GM19397 (cell line): Measurements from ENCODE around the gene PRCD.
"Not testable (repeated sequence)": the region's sequence is repeated elsewhere in the genome, so short reads cannot be mapped to it uniquely, and the experiment has no call there.

Experiments
- ATAC-seq: cut with Tn5 transposase; IDR thresholded peaks from one replicate; pipeline ENCODE4 v1.9.1; 2021; ENCODE audit warnings: mild to moderate bottlenecking, moderate library complexity; ENCODE audit not compliant: unreplicated experiment

PRCD gene

GRCh38 chr17:76502341-76503211 lies 37.3 kb upstream of the PRCD start:
- no peak for ATAC-seq

DNA sequence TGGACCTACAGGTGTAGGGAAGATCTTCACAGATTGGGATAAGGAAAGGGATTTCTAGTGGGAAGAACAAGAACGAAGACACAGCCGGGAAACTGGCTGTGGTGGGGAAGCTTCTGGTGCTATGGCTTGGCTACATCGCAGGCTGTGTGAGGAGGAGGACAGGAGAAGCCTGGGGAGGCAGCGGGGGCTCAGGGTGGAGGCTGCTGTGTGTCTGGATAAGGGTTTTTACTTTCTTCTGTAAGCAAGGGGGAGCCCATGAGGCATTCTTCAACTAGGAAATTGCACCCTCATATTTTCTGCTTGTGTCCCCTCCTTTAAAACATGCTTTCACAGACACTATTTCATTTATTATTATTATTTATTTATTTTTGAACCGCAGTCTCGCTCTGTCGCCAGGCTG lies 35.7 kb upstream of the PRCD start:
- ATAC-seq: no peak

DNA sequence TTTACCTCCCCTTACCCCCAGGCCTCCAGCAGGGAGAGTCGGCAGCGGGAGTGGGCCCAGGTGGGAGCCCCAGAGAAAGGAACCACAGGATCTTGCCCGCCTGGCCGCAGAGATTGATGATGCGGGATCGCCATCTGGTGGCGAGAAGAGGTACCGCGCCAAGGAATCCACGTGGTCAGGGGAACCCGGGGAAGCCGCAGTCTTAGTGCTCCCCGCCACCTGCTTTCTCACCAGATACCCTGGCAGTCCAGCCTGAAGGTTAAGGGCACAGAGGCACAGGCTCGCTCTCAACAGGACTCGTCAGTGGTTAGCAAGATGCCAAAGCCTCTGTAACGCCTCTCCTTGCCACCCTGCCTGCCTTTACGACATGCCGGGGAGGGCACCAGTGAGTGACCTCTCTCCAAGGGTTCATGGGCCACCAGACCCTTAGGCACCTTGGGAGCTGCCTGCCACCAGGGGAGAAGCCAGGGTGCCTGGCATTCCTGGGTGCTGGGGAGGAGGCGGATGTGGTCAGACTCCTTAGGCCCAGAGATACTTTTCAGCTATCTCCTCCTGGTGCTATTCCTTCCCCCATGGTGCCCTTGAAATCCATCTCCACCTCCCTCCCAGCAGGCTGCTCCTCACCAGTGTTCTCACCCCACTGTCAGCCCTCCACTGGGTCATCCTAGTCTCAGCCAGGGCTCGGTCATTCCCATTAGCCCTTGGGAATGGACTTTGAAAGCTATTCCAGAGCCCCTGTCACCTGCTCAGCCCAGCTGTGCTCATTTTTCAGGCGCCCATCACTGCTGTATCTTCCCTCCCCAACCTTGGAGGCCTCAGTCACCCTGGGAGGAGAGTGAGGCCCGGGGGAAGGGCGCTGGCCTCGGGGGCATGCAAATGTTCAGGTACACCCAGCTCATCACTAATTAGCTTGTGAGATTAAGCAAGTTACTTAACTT lies 33.2 kb upstream of the PRCD start:
- peak; percentile 64 for ATAC-seq

- ATAC-seq: not testable (repeated sequence)
These were observed 31.3 kb upstream of the PRCD start for GRCh38 chr17:76508472-76509063.

DNA sequence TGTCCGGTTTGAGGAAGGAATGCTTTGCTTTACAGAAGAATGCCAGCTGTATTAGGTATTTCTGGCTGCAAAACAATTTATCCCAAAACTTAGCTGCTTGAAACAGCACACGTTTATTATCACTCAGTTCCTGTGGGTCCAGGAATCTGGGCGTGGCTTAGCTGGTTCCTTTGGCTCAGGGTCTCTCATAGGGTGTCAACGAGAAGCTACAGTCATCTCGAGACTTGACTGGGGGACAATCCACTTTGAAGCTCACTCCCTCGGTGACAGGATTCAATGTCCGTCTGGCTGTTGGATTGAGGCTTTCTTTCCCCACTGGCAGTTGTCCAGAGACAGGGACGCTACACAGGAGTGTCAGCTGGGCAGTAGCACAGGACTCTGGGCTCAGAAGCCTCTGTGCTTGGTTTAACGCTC lies 29.0 kb upstream of the PRCD start:
- ATAC-seq: no peak

GRCh38 chr17:76511668-76512365 lies 28.0 kb upstream of the PRCD start:
- no peak for ATAC-seq

GRCh38 chr17:76512366-76513305 lies 27.2 kb upstream of the PRCD start:
- ATAC-seq: no peak

GRCh38 chr17:76513306-76513692 lies 26.5 kb upstream of the PRCD start:
- ATAC-seq: no peak

- not testable (repeated sequence) for ATAC-seq
These were observed 25.5 kb upstream of the PRCD start for GRCh38 chr17:76514355-76514754.

DNA sequence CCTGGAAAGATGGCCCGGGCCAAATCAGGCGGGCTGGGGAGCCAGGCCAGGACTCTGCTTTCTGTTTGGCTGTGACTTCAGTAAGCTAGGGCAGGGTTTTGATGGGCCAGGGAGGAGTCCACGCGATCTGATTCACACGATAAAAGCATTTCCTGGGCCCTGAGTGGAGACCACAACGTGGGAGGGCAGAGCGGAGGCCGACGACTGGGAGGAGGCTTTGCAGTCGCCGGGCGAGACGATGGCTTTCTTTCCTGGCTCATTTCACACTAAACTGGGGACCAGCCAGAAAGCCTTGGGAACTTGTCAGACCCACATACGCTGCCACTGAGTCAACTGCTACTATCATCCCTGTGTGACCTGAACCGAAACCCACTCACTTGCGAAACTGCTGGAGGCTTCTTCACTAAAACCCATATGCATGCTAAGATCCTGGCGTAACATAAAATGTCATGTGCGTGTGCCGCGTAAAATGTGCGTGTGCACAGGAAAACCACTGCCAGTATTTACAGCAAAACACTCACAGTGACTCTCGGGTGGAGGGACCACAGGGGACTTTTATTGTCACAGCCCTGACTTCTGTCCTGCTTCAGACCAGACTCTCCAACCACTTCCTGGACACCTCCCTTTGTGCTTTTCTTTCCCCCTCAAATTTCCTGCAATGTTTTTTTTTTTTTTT lies 24.4 kb upstream of the PRCD start:
- no peak for ATAC-seq

DNA sequence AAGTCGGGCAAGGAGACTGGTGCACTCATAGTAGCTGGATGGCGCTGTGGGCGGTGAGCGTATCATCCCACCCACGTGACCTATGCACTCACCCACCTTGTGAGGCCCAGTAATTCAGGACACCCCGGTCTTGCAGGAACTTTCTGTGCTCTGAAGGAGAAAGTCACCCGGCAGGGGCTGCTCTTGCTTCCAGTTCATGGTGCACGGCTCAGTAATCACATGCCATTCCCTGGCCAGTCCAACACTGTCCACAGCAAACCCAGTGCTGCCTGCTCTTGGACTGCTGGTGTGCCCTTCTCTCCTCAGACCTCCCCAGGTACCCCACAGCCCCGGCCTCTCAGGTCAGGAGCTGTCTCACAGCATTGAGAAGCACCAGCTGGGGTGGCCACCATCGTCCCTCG lies 22.2 kb upstream of the PRCD start:
- no peak for ATAC-seq

GRCh38 chr17:76519048-76519966 lies 20.5 kb upstream of the PRCD start:
- no peak for ATAC-seq

DNA sequence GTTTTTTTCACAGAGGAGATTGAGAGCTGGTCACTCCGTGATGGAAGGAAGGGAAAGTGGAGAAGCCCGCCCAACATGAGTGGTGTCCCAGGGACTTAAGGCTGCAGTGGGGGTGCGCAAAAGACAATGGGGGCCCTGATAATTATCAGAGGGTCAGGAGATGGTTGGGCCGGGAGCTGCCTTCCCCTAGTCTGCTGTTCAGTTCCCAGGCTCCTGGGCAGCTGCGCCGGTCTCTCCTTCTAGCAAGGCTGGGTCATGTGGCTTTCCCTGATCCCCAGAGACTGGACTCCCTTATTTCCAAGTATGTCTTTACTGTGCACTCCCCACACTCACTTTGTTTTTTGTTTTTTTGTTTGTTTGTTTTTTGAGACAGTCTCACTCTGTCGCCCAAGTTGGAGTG lies 18.6 kb upstream of the PRCD start:
- no peak for ATAC-seq

GRCh38 chr17:76521683-76522082 lies 18.2 kb upstream of the PRCD start:
- not testable (repeated sequence) for ATAC-seq

GRCh38 chr17:76523084-76524037 lies 16.5 kb upstream of the PRCD start:
- ATAC-seq: no peak

- no peak for ATAC-seq
These were observed 15.0 kb upstream of the PRCD start for GRCh38 chr17:76524598-76525512.
